ENCODE data around the gene PRDM11.

PRDM11 gene

DNA sequence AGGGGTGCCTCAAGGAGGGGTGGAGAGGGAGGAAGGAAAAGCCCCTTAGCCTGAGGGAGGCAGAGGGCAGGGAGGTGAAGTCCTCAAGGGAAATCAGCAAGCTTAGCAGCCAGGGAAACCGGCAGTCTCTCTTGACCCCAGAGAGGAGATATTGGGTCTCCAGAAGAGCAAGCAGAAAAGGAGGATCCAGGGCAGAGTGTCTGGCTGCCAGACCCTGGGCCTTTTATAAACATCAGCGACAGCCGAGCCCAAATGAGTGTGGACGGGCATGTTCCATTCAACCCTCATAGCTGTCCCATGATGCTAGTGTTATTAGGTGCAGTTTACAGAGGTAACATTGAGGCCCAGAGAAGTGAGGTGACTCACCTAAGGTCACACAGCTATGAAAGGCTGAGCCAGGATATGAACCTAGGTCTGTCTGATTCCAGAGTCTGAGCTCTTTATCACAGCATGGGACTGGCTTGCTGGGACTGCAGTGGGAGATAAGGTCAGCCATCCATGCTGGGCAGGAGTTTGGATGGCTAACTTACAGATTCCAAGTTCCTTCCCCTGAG is 9.3 kb downstream of the PRDM11 start:
- no peak for DNase-seq (ENCODE audit: low spot score)
- Histone ChIP-seq H3K9me3 (ENCODE audit: severe bottlenecking) (no peaks in the 10 kb centered on the region), H3K4me3 (ENCODE audit: severe bottlenecking) (no peak overlapping the region), H3K36me3 (ENCODE audit: low read depth) (no peaks in the 10 kb centered on the region), H3K4me1 (ENCODE audit: insufficient read depth, poor library complexity, severe bottlenecking) (peaks cover 11% of the 10 kb centered on the region), H3K27me3 (ENCODE audit: insufficient read depth, poor library complexity, severe bottlenecking) (no peaks in the 10 kb centered on the region), H3K27ac (ENCODE audit: poor library complexity, severe bottlenecking) (no peak overlapping the region)
- no peak for ATAC-seq (ENCODE audit: low read depth)
- TF ChIP-seq, protein P1, sequence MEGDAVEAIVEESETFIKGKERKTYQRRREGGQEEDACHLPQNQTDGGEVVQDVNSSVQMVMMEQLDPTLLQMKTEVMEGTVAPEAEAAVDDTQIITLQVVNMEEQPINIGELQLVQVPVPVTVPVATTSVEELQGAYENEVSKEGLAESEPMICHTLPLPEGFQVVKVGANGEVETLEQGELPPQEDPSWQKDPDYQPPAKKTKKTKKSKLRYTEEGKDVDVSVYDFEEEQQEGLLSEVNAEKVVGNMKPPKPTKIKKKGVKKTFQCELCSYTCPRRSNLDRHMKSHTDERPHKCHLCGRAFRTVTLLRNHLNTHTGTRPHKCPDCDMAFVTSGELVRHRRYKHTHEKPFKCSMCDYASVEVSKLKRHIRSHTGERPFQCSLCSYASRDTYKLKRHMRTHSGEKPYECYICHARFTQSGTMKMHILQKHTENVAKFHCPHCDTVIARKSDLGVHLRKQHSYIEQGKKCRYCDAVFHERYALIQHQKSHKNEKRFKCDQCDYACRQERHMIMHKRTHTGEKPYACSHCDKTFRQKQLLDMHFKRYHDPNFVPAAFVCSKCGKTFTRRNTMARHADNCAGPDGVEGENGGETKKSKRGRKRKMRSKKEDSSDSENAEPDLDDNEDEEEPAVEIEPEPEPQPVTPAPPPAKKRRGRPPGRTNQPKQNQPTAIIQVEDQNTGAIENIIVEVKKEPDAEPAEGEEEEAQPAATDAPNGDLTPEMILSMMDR (IDR thresholded peaks at IDR 0.05; ENCODE audit: poor library complexity, severe bottlenecking): no peak

DNA sequence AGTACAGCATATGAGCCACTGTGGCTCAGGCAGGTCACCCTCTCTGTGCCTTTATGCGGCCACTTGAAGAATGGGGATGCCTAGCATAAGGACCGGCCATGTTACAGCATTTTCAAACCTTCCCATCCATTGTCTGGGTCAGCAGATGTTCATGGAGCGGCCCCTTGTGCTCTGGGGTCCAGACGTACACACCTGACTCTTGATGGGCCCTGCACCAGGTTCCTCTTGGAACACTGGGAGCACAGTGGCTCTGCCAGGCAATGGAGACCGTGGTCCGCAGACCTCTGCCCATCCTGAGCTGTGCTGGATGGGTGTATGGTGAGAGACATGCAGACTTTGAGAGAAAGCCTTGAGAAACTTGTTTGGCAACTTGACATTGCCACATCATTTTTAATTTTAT is 9.8 kb downstream of the PRDM11 start:
- ATAC-seq (ENCODE audit: low read depth): no peak
- TF ChIP-seq, protein P1 (IDR thresholded peaks at IDR 0.05; ENCODE audit: poor library complexity, severe bottlenecking): no peak
- H3K27ac ChIP-seq (ENCODE audit: poor library complexity, severe bottlenecking): no peak overlapping the region

DNA sequence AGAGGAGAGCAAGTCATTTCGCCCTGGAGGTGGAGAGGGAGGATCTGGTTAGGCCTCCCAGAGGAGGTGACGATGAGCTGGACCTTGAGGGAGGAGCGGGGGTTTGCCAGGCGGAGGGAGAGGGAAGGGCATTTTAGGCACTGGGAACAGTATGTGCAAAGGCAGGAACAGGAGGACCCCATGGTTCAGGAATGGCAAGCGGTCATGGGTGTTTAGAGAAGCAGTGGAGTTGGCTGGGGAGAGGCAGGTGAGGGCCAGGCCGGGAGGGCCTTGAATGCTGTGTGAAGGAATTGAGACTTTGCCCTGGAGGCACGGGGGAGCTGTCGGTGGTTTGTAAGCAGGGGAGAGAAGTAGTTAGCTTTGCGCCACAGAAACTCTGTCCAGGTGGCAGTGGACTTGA is 10.3 kb downstream of the PRDM11 start:
- no peaks in the 10 kb centered on the region for H3K27me3 ChIP-seq (ENCODE audit: insufficient read depth, poor library complexity, severe bottlenecking)

More for the DNA sequence above, 9.8 kb downstream of the PRDM11 start:
- H3K36me3 ChIP-seq (ENCODE audit: low read depth): no peaks in the 10 kb centered on the region
- H3K9me3 ChIP-seq (ENCODE audit: severe bottlenecking): no peaks in the 10 kb centered on the region
- H3K27me3 ChIP-seq (ENCODE audit: insufficient read depth, poor library complexity, severe bottlenecking): no peaks in the 10 kb centered on the region
- no peak overlapping the region for H3K4me3 ChIP-seq (ENCODE audit: severe bottlenecking)
- DNase-seq (ENCODE audit: low spot score): no peak
- peaks cover 11% of the 10 kb centered on the region for H3K4me1 ChIP-seq (ENCODE audit: insufficient read depth, poor library complexity, severe bottlenecking)

DNA sequence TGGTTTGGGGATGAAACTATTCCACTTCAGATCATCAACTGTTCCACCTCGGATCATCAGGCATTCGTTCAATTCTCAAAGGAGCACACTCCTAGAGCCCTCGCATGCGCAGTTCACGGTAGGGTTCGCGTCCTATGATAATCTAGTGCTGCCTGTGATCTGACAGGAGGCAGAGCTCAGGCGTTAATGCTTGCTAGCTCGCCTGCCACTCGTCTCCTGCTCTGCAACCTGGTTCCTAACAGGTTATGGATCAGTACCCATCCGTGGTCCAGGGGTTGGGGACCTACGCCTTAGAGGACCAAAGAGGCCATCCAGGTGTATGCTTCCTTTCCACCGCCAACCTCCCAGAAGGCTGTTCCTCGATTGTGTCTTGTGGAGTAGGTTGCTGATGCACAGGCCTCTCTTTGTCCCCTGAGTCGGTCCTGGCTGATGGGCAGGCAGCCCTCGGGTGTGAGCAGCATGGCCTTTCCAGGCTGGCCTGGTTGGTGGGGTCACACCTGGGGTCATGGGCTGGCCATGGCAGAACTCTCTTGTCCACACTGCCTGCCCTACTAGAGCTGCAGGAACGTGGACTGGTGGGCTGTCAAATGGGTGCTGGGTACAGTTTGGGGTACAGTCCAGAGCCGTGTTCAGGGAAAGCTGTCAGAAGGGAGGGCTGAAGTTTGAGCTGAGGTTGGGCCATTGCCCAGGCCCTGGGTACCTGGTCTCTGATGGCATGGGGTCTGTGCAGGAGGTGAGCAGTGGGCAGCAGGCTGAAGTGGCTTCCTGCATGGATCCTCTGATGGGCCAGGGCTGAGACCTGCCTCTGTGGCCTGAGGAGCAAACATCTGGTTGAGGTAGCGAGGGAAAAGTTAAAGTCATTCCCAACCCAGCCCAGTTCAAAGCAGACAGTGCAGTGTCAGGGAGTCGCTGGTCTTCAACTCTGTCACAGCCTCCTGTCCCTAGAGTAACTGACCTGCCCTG is 11.1 kb downstream of the PRDM11 start:
- Histone ChIP-seq H3K4me3 (ENCODE audit: severe bottlenecking) (no peak overlapping the region), H3K36me3 (ENCODE audit: low read depth) (no peaks in the 10 kb centered on the region), H3K4me1 (ENCODE audit: insufficient read depth, poor library complexity, severe bottlenecking) (peaks cover 11% of the 10 kb centered on the region), H3K9me3 (ENCODE audit: severe bottlenecking) (no peaks in the 10 kb centered on the region), H3K27me3 (ENCODE audit: insufficient read depth, poor library complexity, severe bottlenecking) (no peaks in the 10 kb centered on the region), H3K27ac (ENCODE audit: poor library complexity, severe bottlenecking) (no peak overlapping the region)
- DNase-seq (ENCODE audit: low spot score): no peak
- ATAC-seq (ENCODE audit: low read depth): no peak; the same call in 2 of the 3 replicates
- TF ChIP-seq, protein P1 (IDR thresholded peaks at IDR 0.05; ENCODE audit: poor library complexity, severe bottlenecking): no peak

More for the DNA sequence above, 10.3 kb downstream of the PRDM11 start:
- H3K27ac ChIP-seq (ENCODE audit: poor library complexity, severe bottlenecking): no peak overlapping the region
- ATAC-seq (ENCODE audit: low read depth) (no peak), DNase-seq (ENCODE audit: low spot score) (no peak)
- H3K4me1 ChIP-seq (ENCODE audit: insufficient read depth, poor library complexity, severe bottlenecking): peaks cover 11% of the 10 kb centered on the region
- no peaks in the 10 kb centered on the region for H3K9me3 ChIP-seq (ENCODE audit: severe bottlenecking)
- no peak overlapping the region for H3K4me3 ChIP-seq (ENCODE audit: severe bottlenecking)
- TF ChIP-seq, protein P1 (IDR thresholded peaks at IDR 0.05; ENCODE audit: poor library complexity, severe bottlenecking): no peak
- no peaks in the 10 kb centered on the region for H3K36me3 ChIP-seq (ENCODE audit: low read depth)

Data from RWPE2 (cell line).